ENCODE measurements around the gene AUTS2.

DNA sequence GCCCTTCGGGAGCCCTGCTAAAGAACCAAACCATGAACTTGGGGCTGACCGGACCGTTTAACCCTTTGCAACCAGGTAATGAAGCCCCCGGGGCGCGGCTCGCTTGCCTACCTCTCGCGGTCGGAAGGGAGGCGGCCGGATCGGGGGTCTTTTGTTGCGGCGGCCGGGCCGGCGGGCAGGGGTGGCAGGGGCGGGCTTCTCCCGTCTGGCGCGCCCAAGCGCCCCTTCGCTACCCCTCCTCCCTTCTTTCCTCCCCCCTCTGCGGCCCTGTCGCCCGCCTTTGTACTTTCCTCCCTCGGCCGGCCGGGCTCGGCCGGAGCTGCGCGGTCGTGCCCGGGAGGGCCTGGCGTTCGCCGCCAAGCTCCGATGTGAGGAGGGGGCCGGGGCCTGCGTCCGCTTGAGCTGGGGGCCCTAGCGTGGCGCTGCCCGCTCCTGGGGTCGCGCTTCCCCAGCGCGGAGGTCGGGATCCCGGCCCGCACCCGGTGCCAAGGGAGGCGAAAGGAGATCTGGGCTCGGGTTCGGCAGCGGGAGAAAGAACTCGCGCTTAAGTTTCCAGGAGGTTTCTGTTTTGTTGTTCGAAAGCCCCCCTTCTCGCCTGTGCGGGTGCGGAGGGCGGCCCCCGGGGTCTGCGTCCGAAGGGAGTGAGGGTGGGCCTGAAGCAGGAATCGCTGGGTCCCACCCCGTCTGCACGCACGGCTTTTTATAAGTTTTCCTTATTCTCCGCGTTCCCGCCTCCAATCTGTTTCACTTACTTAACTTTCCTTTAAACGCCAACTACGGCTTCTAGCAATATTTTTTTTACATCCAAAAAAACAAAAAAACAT, 1096.9 kb downstream of the AUTS2 start:
- TF ChIP-seq, protein P1, sequence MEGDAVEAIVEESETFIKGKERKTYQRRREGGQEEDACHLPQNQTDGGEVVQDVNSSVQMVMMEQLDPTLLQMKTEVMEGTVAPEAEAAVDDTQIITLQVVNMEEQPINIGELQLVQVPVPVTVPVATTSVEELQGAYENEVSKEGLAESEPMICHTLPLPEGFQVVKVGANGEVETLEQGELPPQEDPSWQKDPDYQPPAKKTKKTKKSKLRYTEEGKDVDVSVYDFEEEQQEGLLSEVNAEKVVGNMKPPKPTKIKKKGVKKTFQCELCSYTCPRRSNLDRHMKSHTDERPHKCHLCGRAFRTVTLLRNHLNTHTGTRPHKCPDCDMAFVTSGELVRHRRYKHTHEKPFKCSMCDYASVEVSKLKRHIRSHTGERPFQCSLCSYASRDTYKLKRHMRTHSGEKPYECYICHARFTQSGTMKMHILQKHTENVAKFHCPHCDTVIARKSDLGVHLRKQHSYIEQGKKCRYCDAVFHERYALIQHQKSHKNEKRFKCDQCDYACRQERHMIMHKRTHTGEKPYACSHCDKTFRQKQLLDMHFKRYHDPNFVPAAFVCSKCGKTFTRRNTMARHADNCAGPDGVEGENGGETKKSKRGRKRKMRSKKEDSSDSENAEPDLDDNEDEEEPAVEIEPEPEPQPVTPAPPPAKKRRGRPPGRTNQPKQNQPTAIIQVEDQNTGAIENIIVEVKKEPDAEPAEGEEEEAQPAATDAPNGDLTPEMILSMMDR (IDR thresholded peaks at IDR 0.05 in 8 of 11, conservative IDR thresholded peaks at IDR 0.05 in 3 of 11) = no peak
- TF ChIP-seq POLR2A (IDR thresholded peaks at IDR 0.05) (no peak), POLR2AphosphoS5 (IDR thresholded peaks at IDR 0.05) (peak in 1 of 3 donors; percentile 21)

Measured in spleen (tissue), 7 donors.